ENCODE data around the gene VCX3B.
"Not testable (repeated sequence)": the region's sequence is repeated elsewhere in the genome, so short reads cannot be mapped to it uniquely, and the experiment has no call there.

Gene VCX3B

GRCh38 chrX:8464530-8464929, at the start of gene VCX3B:
Gene VCX3B (plus strand): TSS chrX:8464830. CDS start chrX:8465451, 621 bp downstream.
- not testable (repeated sequence) for DNase-seq

- DNase-seq: no peak
Observed at GRCh38 chrX:8418301-8418700, 46.3 kb upstream of the VCX3B start.

GRCh38 chrX:8424912-8425311, 39.7 kb upstream of the VCX3B start:
- no peak for DNase-seq

- DNase-seq: no peak
Observed at GRCh38 chrX:8429692-8430249, 34.9 kb upstream of the VCX3B start.

- no peak for DNase-seq
Observed at GRCh38 chrX:8430444-8430843, 34.2 kb upstream of the VCX3B start.

- DNase-seq: no peak
Observed at GRCh38 chrX:8432396-8432795, 32.2 kb upstream of the VCX3B start.

GRCh38 chrX:8433109-8434062, 31.2 kb upstream of the VCX3B start:
- DNase-seq: no peak

GRCh38 chrX:8447368-8447767, 17.3 kb upstream of the VCX3B start:
- no peak for DNase-seq

GRCh38 chrX:8452343-8452742, 12.3 kb upstream of the VCX3B start:
- not testable (repeated sequence) for DNase-seq

GRCh38 chrX:8453611-8454010, 11.0 kb upstream of the VCX3B start:
- DNase-seq: no peak

- no peak for DNase-seq
Observed at GRCh38 chrX:8455557-8455956, 9.1 kb upstream of the VCX3B start.

- DNase-seq: no peak
Observed at GRCh38 chrX:8462488-8462887, 2.1 kb upstream of the VCX3B start.

- no peak for DNase-seq
Observed at GRCh38 chrX:8484360-8484949, 19.8 kb downstream of the VCX3B start.

- DNase-seq: not testable (repeated sequence)
Observed at GRCh38 chrX:8495036-8495435, 30.4 kb downstream of the VCX3B start.

- no peak for DNase-seq
Observed at GRCh38 chrX:8500203-8500602, 35.6 kb downstream of the VCX3B start.

- DNase-seq: not testable (repeated sequence)
Observed at GRCh38 chrX:8502101-8502500, 37.5 kb downstream of the VCX3B start.

- DNase-seq: no peak
Observed at GRCh38 chrX:8504451-8504850, 39.8 kb downstream of the VCX3B start.
